Heart right ventricle (tissue), 16 donors: Measurements from ENCODE around the gene CHST15. TPM values are rescaled to one million over a fixed set of nuclear protein-coding genes. Genes with fewer than 3 reads are reported as not detected.
A peak's percentile ranks its signal among the peaks of the same experiment; 100 is the strongest.

Source experiments
- ATAC-seq, 8 donors: fragments of 200-7000 bp; cut with Tn5 transposase; one replicate each; pipeline ENCODE4 v1.9.1; 2020; ENCODE audit warnings: mild to moderate bottlenecking in 8 of 8, moderate library complexity in 8 of 8, moderate number of reproducible peaks in 1 of 8
- DNase-seq, 2 donors: peaks; one replicate each; pipeline ENCODE4 v3.0.0-alpha.2; 2020
- H3K27ac ChIP-seq, 10 donors: fragments of 200-600 bp; sonication (generic) in 2 of 10; one replicate each; pipeline versions ENCODE4 v1.5.0 to v1.8.0; 2020 to 2022; ENCODE audit warnings: mild to moderate bottlenecking in 3 of 10
- H3K27me3 ChIP-seq, 7 donors: fragments of 200-600 bp; one replicate each; pipeline ENCODE4 v1.8.0; 2021 to 2022; ENCODE audit warnings: mild to moderate bottlenecking in 2 of 7
- H3K36me3 ChIP-seq, 9 donors: fragments of 200-600 bp; sonication (generic) in 1 of 9; one replicate each; pipeline versions ENCODE4 v1.5.0 to v1.8.0; 2020 to 2022; ENCODE audit warnings: mild to moderate bottlenecking in 2 of 9
- H3K4me1 ChIP-seq, 9 donors: fragments of 200-600 bp; sonication (generic) in 1 of 9; one replicate each; pipeline versions ENCODE4 v1.5.0 to v1.8.0; 2020 to 2022; ENCODE audit warnings: mild to moderate bottlenecking in 4 of 9
- H3K4me3 ChIP-seq, 10 donors: fragments of 200-600 bp; sonication (generic) in 2 of 10; one replicate each; pipeline versions ENCODE4 v1.5.0 to v1.8.0; 2020 to 2022; ENCODE audit warnings: mild to moderate bottlenecking in 7 of 10, moderate library complexity in 2 of 10
- H3K9me3 ChIP-seq, 11 donors: fragments of 200-600 bp in 10 of 11; sonication (generic) in 2 of 11; one replicate each; pipeline versions ENCODE4 v1.5.0 to v1.8.0; 2013 to 2022; ENCODE audit warnings: mild to moderate bottlenecking in 2 of 11, control low read depth in 1 of 11, moderate library complexity in 1 of 11
- WGBS, 2 donors: extraction: QIAGEN DNeasy Blood & Tissue Kit; methylation state at CpG; one replicate each; pipeline ENCODE4 v1.1.7; 2013; ENCODE audit warnings: inconsistent platforms in 1 of 2; 5-methylcytosine and 5-hydroxymethylcytosine counted together
- intact Hi-C, 10 donors: fragments of 100-400 bp; cut with DNase I; formaldehyde crosslinking; loops; one replicate each; pipeline versions ENCODE4 v1.11.1 to v1.14.2; 2022
- long read RNA-seq, 3 donors: library from polyadenylated mRNA; unstranded; transcript quantifications; one replicate each; pipeline ENCODE4 v2.0.0, GENCODE V29; 2020 to 2021
- polyA plus RNA-seq, 2 donors: library from polyadenylated mRNA; stranded (reverse); fragments of 200-250 nt; gene quantifications; one replicate each; pipeline ENCODE4 v1.2.3, GENCODE V29; 2013
- total RNA-seq, 10 donors: library from RNA; stranded (reverse); fragmentation: NEBNext Ultra II Directional in 3 of 10; extraction: Animal tissue kit (Norgen Biotek cat#: 25700) in 3 of 10; gene quantifications; one replicate each; pipeline versions ENCODE4 v1.2.1 to v1.2.4, GENCODE V29; 2021 to 2023
- TF ChIP-seq, protein P1 (sequence below), 9 donors: fragments of 200-600 bp; sonication (generic) in 2 of 9; IDR thresholded peaks; one replicate each; pipeline versions ENCODE4 v1.5.0 to v1.8.0; 2021 to 2022; ENCODE audit warnings: antibody characterized with exemption in 9 of 9, mild to moderate bottlenecking in 5 of 9, moderate library complexity in 1 of 9
- donor health status: Arrhythmogenic right ventricular cardiomyopathy.
- donor health status: ischemic (EF 13 %, LVEDD 7.1; RV severe dilation, severe dysfunction).
- donor health status: healthy with polysubstance abuse.
- donor health status: DM: no; HTN: yes; CAD: no.
- donor health status: DM: no; HTN: no; CAD: no.
- donor health status: ischemic (EF 25% LVEDD 6.9; RV normal size, moderate dysfunction).
- donor health status: ischemic (EF 25% LVEDD 5.7; RV mildly dilated, moderate dysfunction).
- donor health status: healthy.
- donor health status: DM: yes; HTN: yes; CAD: no.
- donor health status: Ischemic cardiomyopathy.
- donor health status: ischemic (EF 35%, LVEDD 5.7; RV mildly dilated, moderate dysfunction).
- donor health status: nonischemic (EF 11% LVEDD 7.7; RV severe dilation, severe dysfunction).
- donor health status: DM: yes; HTN: yes; CAD: no.
- donor health status: PGD.
- donor health status: ischemic (EF 29% LVEDD 5.4; RV normal size, mild dysfunction).
- donor health status: nonischemic (EF 23%, LVEDD 6.1; RV moderate dilation, normal function).

Gene CHST15, protein sequence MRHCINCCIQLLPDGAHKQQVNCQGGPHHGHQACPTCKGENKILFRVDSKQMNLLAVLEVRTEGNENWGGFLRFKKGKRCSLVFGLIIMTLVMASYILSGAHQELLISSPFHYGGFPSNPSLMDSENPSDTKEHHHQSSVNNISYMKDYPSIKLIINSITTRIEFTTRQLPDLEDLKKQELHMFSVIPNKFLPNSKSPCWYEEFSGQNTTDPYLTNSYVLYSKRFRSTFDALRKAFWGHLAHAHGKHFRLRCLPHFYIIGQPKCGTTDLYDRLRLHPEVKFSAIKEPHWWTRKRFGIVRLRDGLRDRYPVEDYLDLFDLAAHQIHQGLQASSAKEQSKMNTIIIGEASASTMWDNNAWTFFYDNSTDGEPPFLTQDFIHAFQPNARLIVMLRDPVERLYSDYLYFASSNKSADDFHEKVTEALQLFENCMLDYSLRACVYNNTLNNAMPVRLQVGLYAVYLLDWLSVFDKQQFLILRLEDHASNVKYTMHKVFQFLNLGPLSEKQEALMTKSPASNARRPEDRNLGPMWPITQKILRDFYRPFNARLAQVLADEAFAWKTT
- total RNA-seq (10 to 100 TPM in 1 of 10 donors, 1 to 10 TPM in 9; 3.8 to 16.7 (median 5.1) TPM), polyA plus RNA-seq (1 to 10 TPM; 1.3 to 2.3 TPM)
- long read RNA-seq, donor 1, partial matches to known transcripts, result 0 of 2 reads
- long read RNA-seq, donor 1, other reads (novel, unspliced or antisense), result 2 of 2 reads
- long read RNA-seq, donor 2, partial matches to known transcripts, result 0 of 2 reads
- long read RNA-seq, donor 2, other reads (novel, unspliced or antisense), result 1 of 2 reads
- long read RNA-seq, donor 3, partial matches to known transcripts, result 0 of 2 reads
- long read RNA-seq, donor 3, other reads (novel, unspliced or antisense), result 2 of 2 reads

DNA sequence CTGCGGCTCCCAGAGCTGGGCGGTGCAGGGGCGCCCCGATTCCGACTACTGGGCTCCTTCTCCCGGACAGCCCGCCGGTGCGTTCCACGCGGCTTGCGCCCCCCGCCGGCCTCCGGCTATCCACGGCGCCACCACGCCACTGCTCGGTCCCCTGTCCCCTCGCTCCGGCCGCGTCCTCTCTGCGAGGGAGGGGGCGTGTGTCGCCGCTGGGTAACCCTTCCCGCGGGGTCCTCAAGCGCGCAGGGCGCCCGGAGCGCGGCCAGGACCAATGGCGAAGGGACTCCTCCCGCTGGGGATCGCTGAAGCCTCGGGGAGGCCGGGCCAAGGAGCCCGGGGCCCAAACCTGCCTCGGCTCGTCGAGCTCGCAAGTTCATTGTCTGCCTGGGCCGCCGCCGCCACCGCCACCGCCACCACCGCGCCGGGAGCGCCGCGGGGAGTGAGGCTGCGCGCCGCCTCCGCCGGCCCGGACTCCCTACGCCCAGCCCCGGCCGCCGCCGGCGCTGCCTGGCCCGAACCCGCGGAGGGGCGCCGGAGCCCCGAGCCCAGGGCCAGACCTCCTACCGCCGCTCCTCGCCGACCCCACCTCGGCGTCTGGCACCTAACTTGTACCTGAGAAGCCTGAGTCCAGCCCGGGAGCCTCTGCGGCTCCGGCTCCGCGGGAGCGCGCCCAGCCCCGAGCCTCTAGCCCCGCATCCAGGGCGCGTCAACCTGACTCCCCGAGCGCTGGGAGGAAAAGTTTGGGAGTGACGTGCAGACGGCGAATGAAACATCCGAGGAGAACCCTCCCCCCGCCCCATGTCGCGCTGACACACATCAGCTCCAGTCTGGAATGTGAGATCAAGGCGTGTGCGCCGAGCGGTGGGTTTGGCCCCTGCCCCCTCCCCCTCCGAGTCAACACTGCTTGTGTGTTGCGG lies at the start of gene CHST15:
Gene CHST15 (minus strand): TSS at position 739 of the 914 bp plus-strand sequence. CDS start 47,386 bp downstream, outside the sequence.
- Histone ChIP-seq H3K27me3 (peaks cover 0 to 59% (median 35%) of the 10 kb centered on the region in 7 donors), H3K9me3 (peaks cover 0 to 6% (median 0%) of the 10 kb centered on the region in 11 donors), H3K27ac (peak within 1 kb of the TSS; percentile 56 to 97 (median 83)), H3K4me3 (peak within 1 kb of the TSS; percentile 33 to 81 (median 68)), H3K36me3 (no peaks in the 10 kb centered on the region), H3K4me1 (peaks cover 0 to 52% (median 30%) of the 10 kb centered on the region in 9 donors)
- DNase-seq, result peak; percentile 35 to 47
- intact Hi-C loops, result loop anchor here in 1 of 10 donors (5.0 to 10.0 kb wide), 2 partner anchors 96 to 132 kb away; no protein-coding TSS in a partner anchor
- 0 to 1% methylated on average over 91 to 105 of the region's 106 CpGs for WGBS, 2 donors
- TF ChIP-seq, protein P1, sequence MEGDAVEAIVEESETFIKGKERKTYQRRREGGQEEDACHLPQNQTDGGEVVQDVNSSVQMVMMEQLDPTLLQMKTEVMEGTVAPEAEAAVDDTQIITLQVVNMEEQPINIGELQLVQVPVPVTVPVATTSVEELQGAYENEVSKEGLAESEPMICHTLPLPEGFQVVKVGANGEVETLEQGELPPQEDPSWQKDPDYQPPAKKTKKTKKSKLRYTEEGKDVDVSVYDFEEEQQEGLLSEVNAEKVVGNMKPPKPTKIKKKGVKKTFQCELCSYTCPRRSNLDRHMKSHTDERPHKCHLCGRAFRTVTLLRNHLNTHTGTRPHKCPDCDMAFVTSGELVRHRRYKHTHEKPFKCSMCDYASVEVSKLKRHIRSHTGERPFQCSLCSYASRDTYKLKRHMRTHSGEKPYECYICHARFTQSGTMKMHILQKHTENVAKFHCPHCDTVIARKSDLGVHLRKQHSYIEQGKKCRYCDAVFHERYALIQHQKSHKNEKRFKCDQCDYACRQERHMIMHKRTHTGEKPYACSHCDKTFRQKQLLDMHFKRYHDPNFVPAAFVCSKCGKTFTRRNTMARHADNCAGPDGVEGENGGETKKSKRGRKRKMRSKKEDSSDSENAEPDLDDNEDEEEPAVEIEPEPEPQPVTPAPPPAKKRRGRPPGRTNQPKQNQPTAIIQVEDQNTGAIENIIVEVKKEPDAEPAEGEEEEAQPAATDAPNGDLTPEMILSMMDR (IDR thresholded peaks at IDR 0.05), result peak in 3 of 9 donors; percentile 27 to 36 (median 30)
- peak; percentile 26 to 55 (median 46) for ATAC-seq

DNA sequence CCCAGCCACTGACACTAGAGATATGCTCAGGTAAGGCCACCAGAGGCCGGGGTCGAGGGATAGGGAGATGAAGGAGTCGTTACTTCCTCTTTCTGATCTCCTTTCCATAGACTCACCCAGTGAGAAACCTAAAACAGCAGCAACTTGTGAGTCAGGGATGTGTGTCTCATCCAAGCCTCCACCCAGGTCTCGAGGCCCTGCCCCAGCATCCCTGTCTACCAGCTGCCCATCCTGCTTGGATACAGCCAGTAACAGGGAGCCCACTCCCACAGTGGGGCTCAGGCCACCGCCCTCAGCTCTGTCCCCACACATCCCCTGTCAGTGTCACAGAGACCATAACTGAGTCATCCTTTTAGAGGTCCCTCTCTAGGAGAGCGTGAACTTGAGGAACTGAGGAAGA lies 49.6 kb upstream of the CHST15 start:
- WGBS, 2 donors, result 86 to 89% methylated on average over 6 of the region's 6 CpGs
- intact Hi-C loops, result no loop called here
- H3K9me3 ChIP-seq, result peaks cover 0 to 15% (median 2%) of the 10 kb centered on the region in 11 donors
- H3K36me3 ChIP-seq, result no peaks in the 10 kb centered on the region
- no peaks in the 10 kb centered on the region for H3K27me3 ChIP-seq
- ATAC-seq (no peak), DNase-seq (no peak)
- TF ChIP-seq, protein P1 (IDR thresholded peaks at IDR 0.05), result no peak
- H3K4me3 ChIP-seq, result no peak overlapping the region
- H3K27ac ChIP-seq, result peak overlapping the region in 1 of 10 donors; percentile 52
- peaks cover 0 to 59% (median 4%) of the 10 kb centered on the region in 9 donors for H3K4me1 ChIP-seq

DNA sequence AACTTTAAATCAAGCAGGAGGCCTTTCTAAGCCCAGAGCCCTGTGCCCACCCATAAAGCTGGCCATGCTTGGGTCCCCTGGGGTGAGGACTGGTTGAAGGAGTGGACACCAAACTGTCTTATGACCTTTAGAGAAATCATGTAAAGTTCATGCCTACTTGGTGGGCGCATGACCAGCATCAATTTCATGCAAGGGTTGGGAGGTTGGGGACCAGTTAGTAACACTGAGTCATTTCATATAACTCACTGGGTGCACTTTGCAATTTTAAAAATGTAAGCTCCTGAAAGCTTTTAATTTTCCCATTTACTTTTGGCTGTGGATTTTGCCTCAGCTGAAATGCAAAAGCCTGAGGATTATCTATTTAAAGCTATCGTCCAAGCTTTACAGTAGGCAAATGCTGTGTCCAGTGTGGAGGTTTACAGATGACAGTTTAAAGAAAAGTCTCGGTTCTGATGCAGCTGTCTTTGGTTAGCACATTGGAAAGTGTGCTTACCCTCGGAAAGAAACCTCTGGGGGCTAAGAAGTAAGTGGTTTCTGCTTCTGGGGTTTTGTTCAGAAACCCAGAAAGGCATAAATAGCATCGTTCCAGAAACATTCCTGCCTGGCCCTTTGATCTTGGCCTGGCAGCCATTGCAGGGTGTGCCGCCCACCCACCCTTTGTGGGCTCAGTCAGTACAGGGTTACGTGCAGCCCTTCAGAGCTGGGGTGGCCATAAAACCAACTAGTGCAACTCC lies 48.8 kb upstream of the CHST15 start:
- TF ChIP-seq, protein P1 (IDR thresholded peaks at IDR 0.05), result no peak
- Histone ChIP-seq H3K4me1 (peaks cover 0 to 52% (median 2%) of the 10 kb centered on the region in 9 donors), H3K27me3 (no peaks in the 10 kb centered on the region), H3K36me3 (no peaks in the 10 kb centered on the region), H3K4me3 (no peak overlapping the region), H3K27ac (peak overlapping the region in 1 of 10 donors; percentile 52), H3K9me3 (peaks cover 0 to 15% (median 2%) of the 10 kb centered on the region in 11 donors)
- intact Hi-C loops, result no loop called here
- DNase-seq (no peak), ATAC-seq (no peak)
- whole genome bisulfite sequencing, 2 donors, result 82% methylated on average over 7 of the region's 7 CpGs
